K562 (cell line): ENCODE measurements around the gene GNG14. TPM values are rescaled to one million over a fixed set of nuclear protein-coding genes. Genes with fewer than 3 reads are reported as not detected.

Experiments used
- ATF3 ChIP-seq, 2 experiments: fragments of 450-650 bp in 1 of 2; sonication (generic) in 1 of 2; formaldehyde crosslinking in 1 of 2; IDR thresholded peaks in 1 of 2; conservative IDR thresholded peaks in 1 of 2; 2 replicates each; pipeline versions ENCODE4 v1.6.1 to v1.8.1; 2016 to 2023; ENCODE audit warnings: mild to moderate bottlenecking in 2 of 2, moderate library complexity in 2 of 2, inconsistent platforms in 1 of 2, missing genetic modification reagents in 1 of 2
- ELF4 ChIP-seq: fragments of 450-650 bp; formaldehyde crosslinking; IDR thresholded peaks from 2 replicates; pipeline ENCODE4 v1.4.0; 2022; ENCODE audit warnings: missing genetic modification characterization
- FIP1L1 ChIP-seq: fragments of 200-400 bp; formaldehyde crosslinking; IDR thresholded peaks from 2 replicates; pipeline ENCODE4 v1.6.1; 2018; ENCODE audit warnings: mild to moderate bottlenecking, low read depth, low read length; ENCODE audit not compliant: poor library complexity, severe bottlenecking
- MTA3 ChIP-seq: fragments of 450-650 bp; formaldehyde crosslinking; IDR thresholded peaks from 2 replicates; pipeline ENCODE4 v1.6.1; 2017; ENCODE audit warnings: mild to moderate bottlenecking, borderline replicate concordance
- NFXL1 ChIP-seq: fragments of 450-650 bp; formaldehyde crosslinking; IDR thresholded peaks from 2 replicates; pipeline ENCODE4 v1.4.0; 2021; ENCODE audit warnings: mild to moderate bottlenecking
- POLR2AphosphoS2 ChIP-seq: IDR thresholded peaks from 2 replicates; pipeline ENCODE4 v1.6.1; 2012; ENCODE audit warnings: low read length, improper control_type of control experiment
- RFX7 ChIP-seq: fragments of 250-450 bp; sonication (Bioruptor Pico); IDR thresholded peaks from 2 replicates; pipeline ENCODE4 v1.5.1; 2021; ENCODE audit warnings: mild to moderate bottlenecking
- RHOXF2B ChIP-seq: fragments of 250-450 bp; sonication (Bioruptor Pico); conservative IDR thresholded peaks from 2 replicates; pipeline ENCODE4 v1.5.1; 2021
- RUNX1 ChIP-seq: sonication (generic); IDR thresholded peaks from 2 replicates; pipeline ENCODE4 v1.6.1; 2016; ENCODE audit warnings: antibody characterized with exemption, low read depth
- SNRNP70 ChIP-seq: fragments of 200-400 bp; formaldehyde crosslinking; optimal IDR thresholded peaks from 2 replicates; pipeline ENCODE3; 2017; ENCODE audit warnings: low read depth, low read length
- TCF3 ChIP-seq: sonication (generic); formaldehyde crosslinking; IDR thresholded peaks from 2 replicates; pipeline ENCODE4 v1.4.0; 2020; ENCODE audit warnings: mild to moderate bottlenecking, missing genetic modification reagents
- ZNF280B ChIP-seq: fragments of 250-450 bp; sonication (Bioruptor Pico); IDR thresholded peaks from 2 replicates; pipeline ENCODE4 v1.5.1; 2021; ENCODE audit warnings: mild to moderate bottlenecking
- ZNF398 ChIP-seq: fragments of 250-450 bp; sonication (Bioruptor Pico); IDR thresholded peaks from 2 replicates; pipeline ENCODE4 v1.8.0; 2021; ENCODE audit warnings: moderate library complexity, mild to moderate bottlenecking, inconsistent platforms
- polyA plus RNA-seq, 8 experiments: library from polyadenylated mRNA; depleted of rRNA in 4 of 8; stranded (reverse) in 5 of 8; unstranded in 3 of 8; fragments of >200 nt; fragmentation: Nextera tagmentation in 2 of 8; fragmentation: Illumina TruSeq in 1 of 8; extraction: Ambion mirVana in 2 of 8; extraction: Trizol in 1 of 8; gene quantifications; 2 replicates each; pipeline versions ENCODE4 v1.2.1 to v1.2.3, GENCODE V29; 2011 to 2014; ENCODE audit warnings: inconsistent platforms in 1 of 8, missing spikeins in 1 of 8
- total RNA-seq, 7 experiments: library from RNA; depleted of rRNA in 6 of 7; stranded (reverse); fragments of >200 nt in 6 of 7; fragmentation: Illumina TruSeq in 2 of 7; extraction: Trizol in 2 of 7; gene quantifications; 2 replicates each; pipeline versions ENCODE4 v1.2.1 to v1.2.3, GENCODE V29; 2011 to 2021; ENCODE audit warnings: low replicate concordance in 1 of 7
- TF ChIP-seq, protein P1 (sequence below): fragments of 450-650 bp; IDR thresholded peaks from 2 replicates; pipeline ENCODE4 v1.6.1; 2016; ENCODE audit warnings: low read depth

GNG14 gene
- total and polyA plus RNA-seq, 9 of the 15 experiments (the other 6 are each of a cell fraction or from before 2014, with no cell fraction given), result not detected

DNA sequence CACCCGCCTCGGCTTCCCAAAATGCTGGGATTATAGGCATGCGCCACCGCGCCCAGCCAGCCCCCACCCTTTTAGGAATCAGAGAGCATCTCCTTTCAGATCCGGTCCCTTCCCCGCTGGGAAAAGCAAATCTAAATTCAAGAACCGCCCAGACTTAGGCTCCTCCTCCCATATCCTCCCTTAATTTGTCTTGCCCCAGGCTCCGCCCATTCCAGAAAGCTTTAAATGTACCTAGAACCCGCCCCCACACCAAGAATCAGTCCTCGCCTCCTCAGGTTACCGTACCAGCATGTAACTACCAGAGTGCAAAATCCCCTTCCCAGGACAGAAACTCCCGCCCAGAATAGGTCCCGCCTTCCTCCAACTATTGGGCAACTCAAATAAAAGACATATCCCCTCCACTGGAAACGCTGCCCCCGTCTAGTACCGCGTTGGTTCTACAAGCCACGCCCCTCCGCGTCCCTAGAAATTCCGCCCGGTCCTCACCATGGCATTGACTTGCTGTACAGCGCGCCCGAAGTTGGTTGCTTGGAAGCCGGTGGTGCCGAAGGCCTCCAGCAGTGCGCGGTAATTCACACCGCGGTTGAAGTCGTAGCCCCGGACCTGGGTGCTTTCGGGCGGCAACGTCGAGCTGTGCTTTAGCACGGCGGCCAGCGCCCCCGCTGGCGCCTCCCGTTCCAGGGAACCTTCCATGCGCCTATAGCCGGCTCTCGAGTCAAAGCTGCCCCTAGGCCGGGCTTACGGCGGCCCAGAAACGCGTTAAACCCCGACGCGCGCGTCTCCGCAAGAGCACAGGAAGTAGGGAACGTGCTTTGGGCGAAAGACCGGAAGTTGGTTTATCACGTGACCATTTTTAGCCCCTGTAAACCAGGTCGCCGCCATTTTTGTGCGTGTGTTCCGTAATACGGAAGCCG, 6.5 kb upstream of the GNG14 start, which contains the start of gene DHPS (continued):
- TF ChIP-seq ZNF398 (CRISPR knock-in tag), result no peak
- TF ChIP-seq ATF3 (IDR thresholded peaks at IDR 0.05), result no peak
- TF ChIP-seq ATF3 (CRISPR knock-in tag; conservative IDR thresholded peaks at IDR 0.05), result peak; percentile 31; the same call in 1 of the 2 replicates
- TF ChIP-seq, protein P1, sequence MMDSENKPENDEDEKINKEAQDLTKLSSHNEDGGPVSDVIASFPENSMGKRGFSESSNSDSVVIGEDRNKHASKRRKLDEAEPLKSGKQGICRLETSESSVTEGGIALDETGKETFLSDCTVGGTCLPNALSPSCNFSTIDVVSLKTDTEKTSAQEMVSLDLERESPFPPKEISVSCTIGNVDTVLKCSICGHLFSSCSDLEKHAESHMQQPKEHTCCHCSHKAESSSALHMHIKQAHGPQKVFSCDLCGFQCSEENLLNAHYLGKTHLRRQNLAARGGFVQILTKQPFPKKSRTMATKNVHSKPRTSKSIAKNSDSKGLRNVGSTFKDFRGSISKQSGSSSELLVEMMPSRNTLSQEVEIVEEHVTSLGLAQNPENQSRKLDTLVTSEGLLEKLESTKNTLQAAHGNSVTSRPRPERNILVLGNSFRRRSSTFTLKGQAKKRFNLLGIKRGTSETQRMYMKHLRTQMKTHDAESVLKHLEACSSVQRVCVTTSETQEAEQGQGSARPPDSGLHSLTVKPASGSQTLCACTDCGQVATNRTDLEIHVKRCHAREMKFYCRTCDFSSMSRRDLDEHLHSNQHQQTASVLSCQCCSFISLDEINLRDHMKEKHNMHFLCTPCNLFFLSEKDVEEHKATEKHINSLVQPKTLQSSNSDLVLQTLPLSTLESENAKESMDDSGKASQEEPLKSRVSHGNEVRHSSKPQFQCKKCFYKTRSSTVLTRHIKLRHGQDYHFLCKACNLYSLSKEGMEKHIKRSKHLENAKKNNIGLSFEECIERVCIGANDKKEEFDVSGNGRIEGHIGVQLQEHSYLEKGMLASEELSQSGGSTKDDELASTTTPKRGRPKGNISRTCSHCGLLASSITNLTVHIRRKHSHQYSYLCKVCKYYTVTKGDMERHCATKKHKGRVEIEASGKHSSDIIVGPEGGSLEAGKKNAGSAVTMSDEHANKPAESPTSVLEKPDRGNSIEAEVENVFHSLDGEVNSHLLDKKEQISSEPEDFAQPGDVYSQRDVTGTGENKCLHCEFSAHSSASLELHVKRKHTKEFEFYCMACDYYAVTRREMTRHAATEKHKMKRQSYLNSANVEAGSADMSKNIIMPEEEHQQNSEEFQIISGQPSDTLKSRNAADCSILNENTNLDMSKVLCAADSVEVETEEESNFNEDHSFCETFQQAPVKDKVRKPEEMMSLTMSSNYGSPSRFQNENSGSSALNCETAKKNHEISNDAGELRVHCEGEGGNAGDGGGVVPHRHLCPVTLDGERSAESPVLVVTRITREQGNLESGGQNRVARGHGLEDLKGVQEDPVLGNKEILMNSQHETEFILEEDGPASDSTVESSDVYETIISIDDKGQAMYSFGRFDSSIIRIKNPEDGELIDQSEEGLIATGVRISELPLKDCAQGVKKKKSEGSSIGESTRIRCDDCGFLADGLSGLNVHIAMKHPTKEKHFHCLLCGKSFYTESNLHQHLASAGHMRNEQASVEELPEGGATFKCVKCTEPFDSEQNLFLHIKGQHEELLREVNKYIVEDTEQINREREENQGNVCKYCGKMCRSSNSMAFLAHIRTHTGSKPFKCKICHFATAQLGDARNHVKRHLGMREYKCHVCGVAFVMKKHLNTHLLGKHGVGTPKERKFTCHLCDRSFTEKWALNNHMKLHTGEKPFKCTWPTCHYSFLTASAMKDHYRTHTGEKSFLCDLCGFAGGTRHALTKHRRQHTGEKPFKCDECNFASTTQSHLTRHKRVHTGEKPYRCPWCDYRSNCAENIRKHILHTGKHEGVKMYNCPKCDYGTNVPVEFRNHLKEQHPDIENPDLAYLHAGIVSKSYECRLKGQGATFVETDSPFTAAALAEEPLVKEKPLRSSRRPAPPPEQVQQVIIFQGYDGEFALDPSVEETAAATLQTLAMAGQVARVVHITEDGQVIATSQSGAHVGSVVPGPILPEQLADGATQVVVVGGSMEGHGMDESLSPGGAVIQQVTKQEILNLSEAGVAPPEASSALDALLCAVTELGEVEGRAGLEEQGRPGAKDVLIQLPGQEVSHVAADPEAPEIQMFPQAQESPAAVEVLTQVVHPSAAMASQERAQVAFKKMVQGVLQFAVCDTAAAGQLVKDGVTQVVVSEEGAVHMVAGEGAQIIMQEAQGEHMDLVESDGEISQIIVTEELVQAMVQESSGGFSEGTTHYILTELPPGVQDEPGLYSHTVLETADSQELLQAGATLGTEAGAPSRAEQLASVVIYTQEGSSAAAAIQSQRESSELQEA, result peak; percentile 99
- TF ChIP-seq ZNF280B, result no peak
- TF ChIP-seq RUNX1, result no peak
- TF ChIP-seq MTA3, result peak; percentile 97
- 0 out of 2 replicates have a peak, but pooled peaks have one; percentile 39 for TF ChIP-seq NFXL1 (CRISPR knock-in tag)
- no peak for TF ChIP-seq RHOXF2B (CRISPR knock-in tag)
- TF ChIP-seq POLR2AphosphoS2, result peak; percentile 94
- no peak; the same call in 1 of the 2 replicates for TF ChIP-seq ELF4 (CRISPR knock-in tag)
- TF ChIP-seq RFX7 (CRISPR knock-in tag), result no peak
- TF ChIP-seq SNRNP70, result no peak
- TF ChIP-seq TCF3 (CRISPR knock-in tag), result no peak; the same call in 1 of the 2 replicates
- TF ChIP-seq FIP1L1, result peak; percentile 93
